AG20443 (cell line): ENCODE results near the gene SWT1.
"Not testable (repeated sequence)": the region's sequence is repeated elsewhere in the genome, so short reads cannot be mapped to it uniquely, and the experiment has no call there.

Source experiments
- DNase-seq: peaks from one replicate; pipeline ENCODE4 v3.0.0; 2012; ENCODE audit warnings: low spot score, mixed read lengths

The SWT1 gene

DNA sequence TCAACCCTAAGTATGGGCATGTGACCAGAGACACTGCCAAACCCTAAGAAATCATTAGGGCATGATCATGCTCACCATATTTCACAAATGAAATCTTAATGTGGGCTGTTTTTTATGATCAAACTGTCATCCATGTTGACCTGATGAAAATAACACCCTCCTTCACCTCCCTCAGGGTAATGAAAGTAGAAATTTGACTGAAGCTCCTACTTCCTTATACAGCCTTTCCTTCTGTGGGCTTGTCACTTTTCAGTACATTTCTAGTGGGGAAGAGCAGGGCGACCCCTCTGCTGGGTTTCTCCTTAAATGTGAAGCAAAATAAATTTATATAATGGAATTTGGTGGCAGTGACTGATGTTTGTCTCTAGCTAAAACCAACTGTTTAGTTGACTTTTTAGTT lies 134.2 kb downstream of the SWT1 start:
- no peak for DNase-seq

DNA sequence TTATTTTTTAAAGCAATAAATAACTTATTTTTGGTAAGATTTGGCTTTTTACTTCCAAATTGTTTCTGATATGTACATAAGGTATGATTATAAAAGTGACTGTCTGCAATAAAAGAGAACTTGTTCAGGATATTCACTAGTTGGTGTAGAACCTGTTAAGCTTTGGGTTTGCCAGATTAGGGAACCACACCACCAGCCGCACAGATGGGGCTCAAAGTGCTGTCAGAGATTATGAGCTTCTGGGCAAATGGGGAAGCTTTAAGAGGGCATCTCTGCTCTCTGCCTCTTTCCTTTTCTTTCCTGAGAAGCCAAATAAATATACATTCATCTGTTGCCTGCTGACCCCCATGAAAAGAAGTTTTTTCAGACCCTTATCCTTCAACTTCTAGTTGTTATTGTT lies 134.7 kb downstream of the SWT1 start:
- DNase-seq = no peak

DNA sequence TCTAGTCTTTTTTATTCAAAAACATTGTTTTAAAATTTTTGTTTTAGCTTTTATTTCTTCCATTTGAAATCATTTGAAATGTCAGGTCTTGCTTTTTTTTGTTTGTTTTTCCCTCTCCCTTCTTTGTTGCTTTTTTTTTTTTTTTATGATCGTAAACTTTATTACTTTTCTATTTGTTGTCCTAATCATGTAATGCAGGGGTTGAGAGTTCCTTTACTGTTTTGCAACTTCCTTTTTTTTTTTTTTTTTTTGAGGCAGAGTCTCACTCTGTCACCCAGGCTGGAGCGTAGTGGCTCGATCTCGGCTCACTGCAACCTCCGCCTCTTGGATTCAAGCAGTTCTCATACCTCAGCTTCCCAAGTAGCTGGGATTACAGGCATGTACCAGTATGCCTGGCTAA lies 135.3 kb downstream of the SWT1 start:
- no peak for DNase-seq

DNA sequence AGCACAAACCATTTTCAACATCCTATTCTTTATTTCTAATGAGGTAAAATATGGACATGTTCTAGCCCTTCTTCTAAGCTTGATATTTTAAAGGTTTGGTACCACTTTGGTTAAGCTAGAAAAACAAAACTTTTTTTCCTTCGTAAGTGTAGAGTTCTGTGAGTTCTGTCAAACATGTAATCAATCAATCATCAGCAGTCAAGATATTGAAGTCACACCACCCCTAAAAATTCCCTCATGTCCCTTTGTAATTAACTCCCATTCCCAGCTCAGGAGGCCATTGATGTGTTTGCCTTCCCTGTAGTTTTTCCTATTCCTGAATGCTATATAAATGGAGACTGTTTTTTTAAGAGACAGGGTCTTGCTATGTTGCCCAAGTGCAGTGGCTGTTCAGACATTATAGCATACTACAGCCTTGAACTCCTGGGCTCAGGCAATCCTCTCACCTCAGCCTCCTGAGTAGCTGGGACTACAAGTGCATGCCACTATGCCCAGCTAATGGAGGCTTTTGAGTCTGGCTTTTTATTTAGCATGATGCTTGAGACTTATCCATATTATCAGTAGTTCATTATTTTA lies 137.1 kb downstream of the SWT1 start:
- DNase-seq = no peak

DNA sequence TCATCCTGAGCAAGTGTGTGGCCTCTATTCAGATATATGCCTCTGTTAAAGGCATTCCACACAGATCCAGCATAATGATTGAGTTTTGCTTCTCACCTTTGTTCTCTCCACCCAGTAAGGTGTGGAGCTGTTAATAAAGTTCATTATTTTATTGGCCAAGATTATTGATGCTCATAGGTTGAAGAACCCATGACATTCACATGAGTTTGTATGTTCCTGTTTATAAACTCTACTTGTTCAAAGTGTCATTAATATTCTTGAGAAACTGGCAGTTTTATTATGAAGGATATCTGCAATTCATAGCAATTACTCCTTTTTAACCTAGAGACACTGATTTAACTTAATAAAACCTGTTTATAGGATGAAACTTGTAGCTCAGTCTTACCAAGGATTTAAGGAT lies 138.1 kb downstream of the SWT1 start:
- DNase-seq = no peak

DNA sequence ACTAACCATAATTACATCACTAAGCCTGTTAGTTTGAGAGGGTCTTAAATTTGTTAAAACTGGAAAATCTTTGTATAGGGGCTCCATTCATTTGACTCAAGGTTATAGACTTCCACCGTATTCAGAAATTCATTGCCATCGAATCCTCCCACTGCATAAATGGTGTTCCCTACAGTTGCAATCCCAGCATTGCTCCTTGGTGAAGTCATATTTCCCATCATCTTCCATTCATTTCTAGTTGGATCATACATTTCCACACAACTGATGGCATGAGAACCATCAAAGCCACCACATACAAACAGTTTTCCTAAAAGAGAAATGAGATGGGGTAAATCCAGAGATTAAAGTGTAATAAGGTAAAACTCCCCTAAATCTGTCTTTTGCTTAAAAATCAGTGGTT lies 141.0 kb downstream of the SWT1 start:
- peak; percentile 22 for DNase-seq

DNA sequence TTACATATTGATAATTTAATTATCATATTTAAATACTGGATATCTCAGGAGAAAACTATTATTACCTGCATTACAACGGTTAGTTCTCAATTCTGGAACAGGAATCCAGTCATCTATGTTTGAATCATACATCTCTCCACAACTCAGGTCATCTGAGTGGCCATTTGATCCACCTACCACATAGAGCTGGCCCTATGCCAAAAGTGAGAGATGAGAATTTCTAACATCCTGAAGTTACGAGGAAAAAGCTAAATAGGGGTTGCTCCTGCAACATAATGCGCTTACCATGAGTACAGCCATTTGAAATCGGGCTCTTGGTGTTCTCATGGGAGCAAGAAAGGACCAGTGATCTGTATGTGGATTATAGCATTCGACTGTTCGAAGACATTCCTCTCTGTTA lies 143.2 kb downstream of the SWT1 start:
- DNase-seq = no peak

DNA sequence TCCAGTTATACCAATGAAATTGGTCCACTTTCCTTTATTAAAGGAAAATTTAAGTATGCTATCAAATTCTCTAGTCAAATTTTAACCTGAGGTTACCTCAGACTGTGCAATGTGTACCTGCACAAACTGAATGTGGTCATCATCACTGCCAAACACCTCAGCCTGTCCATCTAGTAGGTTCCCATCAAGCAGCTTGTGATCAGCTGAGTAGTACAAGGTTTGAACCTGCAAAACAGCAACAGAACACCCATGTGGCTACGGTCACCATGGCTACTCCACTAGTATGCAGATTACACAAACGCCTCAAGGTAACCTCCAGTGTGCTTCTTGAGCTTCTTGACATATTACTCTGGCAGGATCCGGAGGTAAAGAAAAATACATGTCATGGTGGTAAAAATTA lies 148.5 kb downstream of the SWT1 start:
- DNase-seq = no peak

DNA sequence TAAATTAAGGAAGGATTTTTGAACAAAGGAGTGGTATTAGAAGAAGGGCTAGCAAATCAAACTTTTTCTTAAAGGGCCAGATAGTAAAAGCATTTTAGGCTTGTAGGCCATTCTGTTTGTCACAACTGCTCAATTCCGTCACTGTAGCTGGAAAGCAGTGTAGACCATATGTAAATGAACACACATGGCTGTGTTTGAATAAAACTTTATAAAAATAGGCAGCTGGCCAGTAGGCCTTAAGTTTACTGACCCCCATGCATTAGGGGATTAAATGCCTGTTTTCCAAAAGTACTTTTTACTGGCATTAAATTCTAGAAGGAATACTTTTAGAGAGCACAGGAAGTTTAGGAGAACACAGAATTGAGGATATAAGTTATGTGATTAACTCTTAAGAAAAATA lies 151.2 kb downstream of the SWT1 start:
- DNase-seq = no peak

DNA sequence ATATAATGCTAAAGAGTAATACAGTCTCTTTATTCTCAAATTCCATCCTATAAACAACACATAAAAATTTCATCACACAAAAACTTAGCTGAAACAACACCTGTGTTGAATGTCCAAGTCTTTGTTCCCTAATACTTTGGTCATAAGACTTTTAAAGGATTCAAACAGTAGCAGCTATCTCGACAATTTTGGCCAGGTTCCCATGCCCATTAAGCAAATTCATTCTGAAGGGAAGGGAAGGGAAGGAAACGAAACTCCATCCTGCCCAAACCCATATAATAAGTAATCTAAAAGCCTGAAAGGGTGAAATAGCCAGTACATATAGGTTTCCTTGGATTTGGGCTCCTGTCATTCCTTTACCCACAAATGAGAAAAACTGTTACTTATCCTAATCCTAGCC lies 152.6 kb downstream of the SWT1 start:
- no peak for DNase-seq

DNA sequence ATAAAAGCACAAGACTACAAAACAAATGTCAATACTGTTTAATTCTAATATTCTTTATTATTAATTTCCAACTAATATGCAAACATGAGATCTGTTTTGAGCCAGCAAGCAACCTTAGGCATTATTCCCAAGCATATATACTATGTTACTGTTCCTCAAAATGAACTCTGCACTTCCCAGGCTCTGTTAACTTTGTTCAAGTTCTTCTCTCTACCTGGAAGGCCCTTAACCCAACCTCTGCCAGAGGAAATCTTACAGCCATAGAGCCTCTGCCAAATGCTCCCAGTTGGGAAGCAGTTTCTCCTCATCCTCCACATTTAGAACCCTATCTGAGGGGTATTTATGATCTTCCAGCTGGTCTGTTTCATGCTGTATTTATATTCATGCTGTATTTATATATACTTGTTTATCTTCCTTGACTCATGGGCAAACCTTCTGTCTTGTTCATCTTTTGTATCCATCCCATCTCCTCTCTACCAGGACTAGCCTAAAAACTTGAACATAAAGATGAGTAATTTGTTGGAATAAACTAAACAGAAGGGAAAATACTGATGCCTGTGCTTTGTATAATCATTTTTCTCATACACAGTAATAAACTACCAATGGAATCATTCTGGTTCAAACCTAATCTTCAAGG lies 154.7 kb downstream of the SWT1 start:
- no peak for DNase-seq

DNA sequence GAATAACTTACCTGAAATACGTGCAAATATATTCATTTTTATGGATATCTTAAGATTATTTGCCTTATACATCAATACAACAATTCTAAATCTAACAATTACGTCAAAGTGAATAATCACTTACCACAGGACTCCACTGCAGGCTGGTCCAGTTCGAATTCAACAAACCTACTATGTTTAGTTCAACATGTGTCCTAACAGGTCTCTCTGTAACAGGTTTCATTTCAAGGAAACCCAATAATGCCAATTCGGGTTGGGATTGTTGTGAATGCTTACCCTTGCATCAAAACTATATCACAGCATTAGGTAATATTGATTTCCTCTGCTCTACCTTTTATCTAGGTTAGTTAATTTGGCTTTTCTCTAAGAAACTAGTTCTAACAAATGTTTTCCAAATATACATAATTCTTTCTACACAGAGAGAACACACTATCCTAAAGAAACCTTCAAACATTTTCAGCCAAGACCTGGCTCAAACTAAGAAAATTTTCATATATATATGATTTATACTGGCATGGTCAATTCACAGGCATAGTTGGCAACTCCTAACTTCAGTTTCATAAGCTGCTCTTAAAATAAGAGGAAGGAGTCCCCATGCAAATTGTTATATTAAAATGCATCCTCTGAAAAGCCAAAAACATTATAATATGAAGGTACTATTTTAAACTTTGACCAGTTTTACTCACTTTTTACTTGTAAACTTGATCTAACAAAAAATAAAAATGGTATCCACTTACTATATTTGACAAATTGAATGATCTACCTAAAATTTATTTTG lies 155.6 kb downstream of the SWT1 start:
- no peak for DNase-seq

DNA sequence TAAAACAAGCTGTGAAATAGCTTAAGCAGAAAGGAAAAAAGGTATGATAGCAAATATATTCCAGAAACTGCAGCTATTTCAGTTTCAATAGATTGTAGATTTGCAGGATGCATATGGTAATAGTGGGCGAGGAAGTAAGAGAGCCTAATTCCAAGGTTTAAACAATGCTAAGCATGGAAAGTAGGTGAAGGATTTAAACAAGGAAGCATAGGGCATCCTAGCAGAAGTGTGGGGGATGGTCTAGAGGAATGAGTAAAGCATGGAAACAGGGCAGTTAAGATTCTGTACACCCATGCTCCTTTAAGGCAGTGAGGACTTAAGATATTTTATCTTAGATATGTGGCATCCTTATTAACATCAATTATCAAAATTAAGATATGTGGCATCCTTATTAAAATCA lies 157.4 kb downstream of the SWT1 start:
- no peak for DNase-seq

DNA sequence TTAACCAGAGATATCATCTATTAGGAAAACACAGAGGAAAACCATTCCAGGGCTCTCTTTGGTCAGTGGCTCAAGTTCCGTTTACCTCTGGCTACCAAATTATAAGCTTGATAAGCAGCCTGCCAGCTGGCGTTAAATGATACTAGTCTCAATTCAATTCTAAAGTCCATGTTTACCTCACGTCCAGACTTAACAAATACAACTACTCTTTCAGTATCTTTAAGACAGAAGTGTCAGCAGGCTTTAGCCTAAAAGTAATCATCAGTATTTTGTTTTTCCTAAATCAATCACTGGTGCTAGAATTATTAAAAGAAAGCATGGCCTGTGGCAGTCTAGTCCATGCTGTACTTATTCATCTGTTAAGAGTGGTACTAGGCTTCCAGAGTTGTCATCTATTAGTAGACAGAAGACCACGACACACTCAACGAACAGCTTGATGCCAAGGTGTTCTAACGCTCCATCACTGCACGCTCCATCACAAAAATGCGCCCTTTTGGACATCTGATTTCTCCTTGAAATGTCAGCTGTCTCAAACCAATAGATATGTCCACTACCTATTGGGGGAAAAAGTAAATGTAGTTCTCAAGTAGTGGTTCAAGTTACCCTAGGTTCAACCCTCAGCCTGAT lies 158.6 kb downstream of the SWT1 start:
- DNase-seq = no peak

DNA sequence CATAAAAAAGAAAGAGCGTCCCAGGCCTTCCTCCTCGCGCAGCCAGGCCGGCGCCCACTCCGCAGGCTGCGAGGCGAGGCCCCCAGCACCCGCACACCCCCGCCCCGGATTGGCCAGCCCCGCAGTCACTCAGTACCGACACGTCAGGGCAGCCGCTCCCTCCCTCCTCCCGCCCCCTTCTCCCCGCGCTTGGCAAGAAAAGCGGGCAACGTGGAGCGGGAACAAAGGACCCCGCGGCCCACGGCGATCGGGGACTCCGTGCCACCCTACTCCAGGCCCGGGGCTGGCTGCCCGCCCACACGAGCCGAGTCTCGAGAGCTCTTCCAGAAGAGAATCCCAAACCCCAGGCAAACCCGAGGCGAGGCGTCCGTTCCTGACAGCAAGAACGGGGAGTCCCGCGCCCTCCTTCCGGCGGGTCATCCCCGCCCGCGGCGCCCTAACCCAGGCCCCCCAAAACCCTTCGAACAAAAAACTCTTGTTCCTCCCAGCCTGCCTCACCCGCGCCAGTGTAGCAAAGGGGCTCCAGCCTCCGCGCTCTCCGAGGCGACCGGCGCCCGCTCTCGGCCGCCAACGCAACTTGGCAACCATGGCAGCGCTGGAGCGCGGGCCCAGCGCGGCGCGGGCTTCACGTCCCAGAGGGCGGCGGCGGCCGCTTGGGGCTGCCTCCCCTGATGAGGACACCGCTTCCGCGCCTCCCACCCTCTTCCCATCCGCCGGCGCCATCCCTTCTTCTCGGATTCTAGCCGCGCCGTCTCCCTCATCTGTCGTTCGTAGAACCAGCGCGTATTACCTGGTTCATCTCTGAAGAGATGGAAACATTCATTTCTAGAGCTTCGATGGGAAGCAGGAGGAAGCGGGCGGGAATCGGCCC lies 159.4 kb downstream of the SWT1 start:
- DNase-seq = peak; percentile 95

DNA sequence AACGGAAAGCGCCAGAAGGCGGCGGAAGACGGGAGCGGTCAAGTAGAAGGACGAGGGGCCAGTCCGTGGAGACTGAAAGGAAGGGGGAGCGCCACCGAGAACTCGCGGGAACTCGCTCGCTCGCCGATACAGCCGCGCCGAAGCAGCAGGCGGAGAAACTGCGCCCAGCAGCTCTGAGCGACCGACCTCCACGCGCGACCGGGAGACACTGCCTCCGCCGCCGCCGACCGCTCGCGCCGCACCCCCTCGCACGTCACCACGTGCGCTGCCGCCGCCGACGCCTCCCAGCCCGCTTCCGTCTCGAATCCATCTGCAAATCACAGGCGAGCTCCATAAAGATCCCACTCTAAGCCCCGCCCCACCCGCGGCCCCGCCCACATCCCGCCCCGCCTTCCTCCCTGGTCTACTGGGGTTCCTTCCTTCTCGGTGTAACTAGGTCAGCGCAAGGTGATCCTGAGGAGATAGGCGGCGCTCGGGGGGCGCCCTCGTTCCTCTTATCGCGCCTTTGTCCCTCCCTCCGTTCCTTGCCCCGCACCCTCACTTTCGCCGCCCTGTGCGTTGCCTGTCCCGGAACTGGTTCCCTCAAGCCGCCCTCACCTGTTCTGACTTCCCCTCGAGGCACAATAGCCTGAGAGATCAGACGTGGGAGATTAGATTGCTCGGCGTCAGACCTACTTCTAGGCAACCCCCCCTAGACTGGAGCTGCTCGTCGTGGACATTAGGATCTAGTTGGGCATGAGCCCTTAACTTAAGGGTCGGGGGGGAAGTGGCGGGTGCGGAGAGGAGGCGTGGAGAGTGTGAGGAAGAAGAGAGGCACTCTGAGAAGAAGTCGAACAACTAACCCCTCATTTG lies 160.3 kb downstream of the SWT1 start, which contains the start of gene IVNS1ABP:
TSS of gene IVNS1ABP (minus strand) at position 210 of the 852 bp plus-strand sequence. CDS start 7,750 bp downstream, outside the sequence.
- peak; percentile 97 for DNase-seq

DNA sequence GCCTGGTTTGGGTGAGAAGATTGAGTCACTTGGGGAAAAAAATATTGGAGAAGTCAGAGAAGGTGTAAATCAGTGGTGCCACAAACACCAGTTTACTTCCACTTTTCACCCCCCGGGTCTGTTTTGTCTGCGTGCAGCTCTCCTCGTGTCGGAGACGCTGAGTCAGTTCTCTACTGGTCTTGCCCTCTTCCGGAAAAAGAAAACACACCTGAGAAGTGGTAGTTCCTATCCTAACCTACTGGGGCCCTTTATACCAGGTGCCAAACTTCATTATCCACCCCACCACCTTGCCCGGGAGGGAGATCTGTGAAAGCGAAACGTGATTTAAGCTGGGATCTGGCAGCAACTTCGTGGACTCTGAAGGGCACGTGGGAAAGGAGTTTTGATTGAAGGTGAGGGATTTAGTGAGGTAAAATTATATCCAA lies 160.9 kb downstream of the SWT1 start:
- DNase-seq = peak; percentile 32

DNA sequence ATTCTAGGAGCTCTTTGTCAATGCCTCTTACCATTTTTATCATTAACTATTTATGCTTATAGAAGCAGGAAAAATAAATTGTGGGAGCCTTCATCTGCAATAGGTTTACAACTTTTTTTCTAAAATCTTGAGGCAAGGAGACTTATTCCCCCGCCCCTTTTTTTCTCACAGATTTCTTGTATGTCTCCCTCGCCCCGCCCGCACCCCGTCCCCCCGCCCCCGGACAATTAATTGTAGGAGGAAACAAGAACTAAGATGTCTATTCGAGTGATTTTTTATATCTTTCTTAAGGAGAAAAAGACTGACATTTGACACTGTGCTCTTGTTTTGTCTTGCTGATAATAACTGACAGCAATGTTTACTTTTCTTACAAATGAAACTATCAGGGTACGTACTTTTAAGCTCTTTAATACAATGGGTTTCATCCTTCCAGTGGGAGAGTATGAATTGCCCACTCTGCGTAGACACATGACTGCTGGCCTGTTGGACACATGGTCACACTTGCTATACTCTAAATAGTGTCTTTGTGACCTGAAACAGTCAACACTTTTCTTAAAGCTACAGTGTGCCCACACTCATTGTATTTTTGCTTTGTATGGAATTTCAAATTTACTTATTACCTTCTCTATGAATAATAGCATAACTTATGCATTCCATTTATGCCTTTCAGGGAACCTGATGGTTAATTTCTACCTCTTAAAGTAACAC lies 161.6 kb downstream of the SWT1 start:
- DNase-seq = no peak

DNA sequence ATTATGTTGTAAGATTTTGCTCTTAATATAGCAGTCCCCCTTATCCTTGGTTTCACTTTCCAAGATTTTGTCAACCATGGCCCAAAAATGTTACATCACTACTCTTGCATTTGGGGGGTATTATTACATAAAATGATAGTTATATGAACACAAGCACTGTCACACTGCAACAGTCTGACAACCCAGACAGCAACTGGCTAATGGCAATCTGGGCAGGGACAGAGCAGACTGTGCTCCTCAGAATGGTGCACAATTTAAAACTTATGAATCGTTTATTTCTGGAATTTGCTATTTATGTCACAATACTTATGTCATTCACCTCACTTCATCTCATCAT lies 162.1 kb downstream of the SWT1 start:
- no peak for DNase-seq

DNA sequence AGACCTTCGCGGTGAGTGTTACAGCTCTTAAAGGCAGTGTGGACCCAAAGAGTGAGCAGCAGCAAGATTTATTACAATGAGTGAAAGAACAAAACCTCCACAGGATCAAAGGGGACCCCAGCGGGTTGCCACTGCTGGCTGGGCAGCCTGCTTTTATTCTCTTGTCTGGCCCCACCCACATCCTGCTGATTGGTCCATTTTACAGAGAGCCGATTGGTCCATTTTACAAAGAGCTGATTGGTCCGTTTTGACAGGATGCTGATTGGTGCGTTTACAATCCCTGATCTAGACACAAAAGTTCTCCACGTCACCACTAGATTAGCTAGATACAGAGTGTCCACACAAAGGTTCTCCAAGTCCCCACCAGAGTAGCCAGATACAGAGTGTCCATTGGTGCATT lies 164.1 kb downstream of the SWT1 start:
- DNase-seq = not testable (repeated sequence)
